Activated naive CD4-positive, alpha-beta T cell treated with anti-CD3 and anti-CD28 coated beads, Interleukin-2, amount 50 U/mL, for 24 hours (primary cell): ENCODE data around the gene PTN.
"Not testable (repeated sequence)": the region's sequence is repeated elsewhere in the genome, so short reads cannot be mapped to it uniquely, and the experiment has no call there.

Experiments used
- H3K27ac Mint-ChIP-seq: one replicate; pipeline ENCODE4 v1.8.0; 2021; ENCODE audit warnings: mild to moderate bottlenecking, mixed read lengths
- H3K27me3 Mint-ChIP-seq: one replicate; pipeline ENCODE4 v1.8.0; 2021; ENCODE audit warnings: mixed read lengths
- H3K36me3 Mint-ChIP-seq: one replicate; pipeline ENCODE4 v1.8.0; 2021; ENCODE audit warnings: mixed read lengths
- H3K4me1 Mint-ChIP-seq: one replicate; pipeline ENCODE4 v1.8.0; 2021; ENCODE audit warnings: mixed read lengths
- H3K4me3 Mint-ChIP-seq: one replicate; pipeline ENCODE4 v1.8.0; 2021; ENCODE audit warnings: mild to moderate bottlenecking, mixed read lengths
- H3K9me3 Mint-ChIP-seq: one replicate; pipeline ENCODE4 v1.8.0; 2021; ENCODE audit warnings: mixed read lengths

PTN gene

DNA sequence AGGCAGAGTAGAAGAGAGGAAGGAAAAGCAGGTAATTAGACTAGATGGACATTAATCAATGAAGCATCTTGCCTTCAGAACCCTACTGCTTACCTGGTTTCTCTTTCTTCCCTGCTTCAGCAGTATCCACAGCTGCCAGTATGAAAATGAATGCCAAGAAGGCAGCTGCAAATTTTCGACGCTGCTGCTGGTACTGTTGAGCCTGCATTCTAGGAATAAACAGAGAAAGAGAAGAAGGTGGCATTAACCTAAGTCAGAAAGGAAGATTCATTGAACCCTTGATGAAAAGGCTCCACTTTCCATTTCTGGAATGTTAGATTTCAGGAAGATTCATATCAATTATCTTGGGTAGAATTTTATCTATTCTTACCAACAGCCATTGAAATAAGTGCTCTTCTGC lies 88.8 kb downstream of the PTN start:
- Mint-ChIP-seq H3K4me1 (no peaks in the 10 kb centered on the region), H3K27ac (no peak overlapping the region), H3K4me3 (no peak overlapping the region), H3K27me3 (no peaks in the 10 kb centered on the region), H3K9me3 (no peaks in the 10 kb centered on the region), H3K36me3 (no peaks in the 10 kb centered on the region)

GRCh38 chr7:137245890-137246289 lies 97.6 kb downstream of the PTN start:
- H3K27ac Mint-ChIP-seq = no peak overlapping the region
- H3K4me3 Mint-ChIP-seq = no peak overlapping the region
- no peaks in the 10 kb centered on the region for H3K27me3 Mint-ChIP-seq
- no peaks in the 10 kb centered on the region for H3K36me3 Mint-ChIP-seq
- H3K4me1 Mint-ChIP-seq = no peaks in the 10 kb centered on the region
- no peaks in the 10 kb centered on the region for H3K9me3 Mint-ChIP-seq

DNA sequence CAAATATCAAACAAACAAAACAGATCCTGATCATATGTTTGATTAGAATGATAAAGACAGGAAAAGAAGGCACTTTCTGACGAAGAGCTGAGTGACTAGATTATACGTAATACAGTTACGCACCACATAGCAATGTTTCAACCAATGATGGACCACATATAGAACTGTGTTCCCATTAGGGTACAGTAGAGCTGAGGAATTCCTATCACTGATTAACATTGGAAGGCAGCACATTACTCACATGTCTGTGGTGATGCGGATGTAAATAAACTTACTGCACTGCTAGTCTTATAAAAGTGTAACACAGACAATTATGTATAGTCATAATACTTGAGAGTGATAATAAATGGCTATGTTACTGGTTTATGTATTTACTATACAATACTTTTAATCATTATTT lies 98.3 kb downstream of the PTN start:
- Mint-ChIP-seq H3K9me3 (no peaks in the 10 kb centered on the region), H3K36me3 (no peaks in the 10 kb centered on the region), H3K4me1 (no peaks in the 10 kb centered on the region), H3K27ac (no peak overlapping the region), H3K4me3 (no peak overlapping the region), H3K27me3 (no peaks in the 10 kb centered on the region)

GRCh38 chr7:137243741-137244140 lies 99.8 kb downstream of the PTN start:
- Mint-ChIP-seq H3K36me3 (no peaks in the 10 kb centered on the region), H3K9me3 (no peaks in the 10 kb centered on the region), H3K27me3 (no peaks in the 10 kb centered on the region), H3K4me3 (no peak overlapping the region), H3K4me1 (no peaks in the 10 kb centered on the region), H3K27ac (no peak overlapping the region)

DNA sequence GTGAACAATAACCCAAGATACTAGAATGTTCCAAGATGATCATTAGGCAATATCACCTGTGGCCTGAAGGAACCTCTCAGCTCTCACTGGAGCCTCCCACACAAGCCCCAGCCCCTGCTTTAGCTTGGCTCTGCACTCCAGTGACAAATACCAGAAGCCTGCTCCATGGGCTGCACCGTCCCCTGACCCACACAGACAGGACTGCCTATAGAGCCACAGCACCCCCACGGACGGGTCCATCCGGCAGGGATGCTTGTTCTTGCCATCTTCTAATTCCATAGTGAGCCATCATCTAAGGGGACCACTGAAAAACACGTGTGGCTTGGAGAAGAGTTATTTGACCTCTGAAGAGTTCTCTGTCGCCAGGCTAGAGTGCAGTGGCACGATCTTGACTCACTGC lies 100.9 kb downstream of the PTN start:
- no peak overlapping the region for H3K4me3 Mint-ChIP-seq
- H3K36me3 Mint-ChIP-seq = no peaks in the 10 kb centered on the region
- no peaks in the 10 kb centered on the region for H3K4me1 Mint-ChIP-seq
- no peaks in the 10 kb centered on the region for H3K9me3 Mint-ChIP-seq
- H3K27ac Mint-ChIP-seq = no peak overlapping the region
- H3K27me3 Mint-ChIP-seq = no peaks in the 10 kb centered on the region

- Mint-ChIP-seq H3K4me3 (no peak overlapping the region), H3K27me3 (no peaks in the 10 kb centered on the region)
Observed at GRCh38 chr7:137241655-137242360, 101.7 kb downstream of the PTN start.

GRCh38 chr7:137239186-137239585 lies 104.3 kb downstream of the PTN start:
- H3K4me1 Mint-ChIP-seq, H3K36me3 Mint-ChIP-seq, H3K27ac Mint-ChIP-seq, H3K27me3 Mint-ChIP-seq, H3K4me3 Mint-ChIP-seq, H3K9me3 Mint-ChIP-seq: not testable (repeated sequence)

More at GRCh38 chr7:137241655-137242360, 101.7 kb downstream of the PTN start:
- no peaks in the 10 kb centered on the region for H3K9me3 Mint-ChIP-seq
- H3K4me1 Mint-ChIP-seq = no peaks in the 10 kb centered on the region
- H3K36me3 Mint-ChIP-seq = no peaks in the 10 kb centered on the region
- no peak overlapping the region for H3K27ac Mint-ChIP-seq

GRCh38 chr7:137235434-137235833 lies 108.1 kb downstream of the PTN start:
- no peak overlapping the region for H3K4me3 Mint-ChIP-seq
- no peaks in the 10 kb centered on the region for H3K9me3 Mint-ChIP-seq
- no peaks in the 10 kb centered on the region for H3K36me3 Mint-ChIP-seq
- H3K27me3 Mint-ChIP-seq = no peaks in the 10 kb centered on the region
- H3K27ac Mint-ChIP-seq = no peak overlapping the region
- no peaks in the 10 kb centered on the region for H3K4me1 Mint-ChIP-seq

GRCh38 chr7:137231167-137231566 lies 112.4 kb downstream of the PTN start:
- no peaks in the 10 kb centered on the region for H3K4me1 Mint-ChIP-seq
- H3K4me3 Mint-ChIP-seq = no peak overlapping the region
- no peaks in the 10 kb centered on the region for H3K27me3 Mint-ChIP-seq
- peaks cover 2% of the 10 kb centered on the region for H3K36me3 Mint-ChIP-seq
- H3K27ac Mint-ChIP-seq = no peak overlapping the region
- H3K9me3 Mint-ChIP-seq = peaks cover 3% of the 10 kb centered on the region

- Mint-ChIP-seq H3K9me3 (peaks cover 14% of the 10 kb centered on the region), H3K36me3 (peaks cover 2% of the 10 kb centered on the region), H3K27me3 (no peaks in the 10 kb centered on the region), H3K4me3 (no peak overlapping the region), H3K4me1 (no peaks in the 10 kb centered on the region), H3K27ac (no peak overlapping the region)
Observed at GRCh38 chr7:137221467-137221866, 122.1 kb downstream of the PTN start.

- Mint-ChIP-seq H3K36me3 (no peaks in the 10 kb centered on the region), H3K9me3 (peaks cover 6% of the 10 kb centered on the region), H3K4me1 (no peaks in the 10 kb centered on the region), H3K4me3 (no peak overlapping the region), H3K27me3 (no peaks in the 10 kb centered on the region), H3K27ac (no peak overlapping the region)
Observed at GRCh38 chr7:137213744-137214143, 129.8 kb downstream of the PTN start.

DNA sequence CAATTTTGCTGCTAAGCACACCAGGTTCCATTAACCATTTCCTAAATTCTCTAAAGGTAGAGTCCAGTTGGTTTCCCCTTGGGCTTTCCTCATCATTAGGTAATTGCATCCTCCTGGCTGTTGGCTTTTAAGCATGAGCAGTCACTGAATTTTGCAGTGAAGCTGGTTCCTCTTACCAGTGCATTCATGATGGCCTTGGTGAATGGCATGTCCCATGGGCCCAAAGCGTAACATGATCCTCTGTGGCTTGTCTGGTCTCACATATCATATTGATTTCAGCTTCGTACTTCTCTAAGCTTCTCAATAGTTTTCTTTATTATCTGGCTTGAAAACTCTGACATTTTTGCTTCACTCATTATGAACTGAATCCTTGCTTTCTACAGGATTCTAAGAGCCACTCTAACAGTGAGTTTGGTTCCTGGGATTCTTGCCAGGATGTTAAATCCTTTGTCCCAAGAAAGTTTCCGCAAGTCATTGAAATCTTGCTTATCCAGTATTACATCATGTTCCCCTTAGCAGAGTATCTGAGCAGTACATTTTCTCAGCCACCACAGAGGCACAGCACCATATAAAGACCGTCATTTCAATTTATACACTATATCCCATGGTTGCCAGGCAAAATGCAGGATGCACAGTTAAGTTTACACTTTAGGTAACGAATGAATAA lies 134.2 kb downstream of the PTN start:
- no peaks in the 10 kb centered on the region for H3K27me3 Mint-ChIP-seq
- no peaks in the 10 kb centered on the region for H3K4me1 Mint-ChIP-seq
- H3K27ac Mint-ChIP-seq = no peak overlapping the region
- H3K9me3 Mint-ChIP-seq = peaks cover 11% of the 10 kb centered on the region
- H3K4me3 Mint-ChIP-seq = no peak overlapping the region
- H3K36me3 Mint-ChIP-seq = no peaks in the 10 kb centered on the region

DNA sequence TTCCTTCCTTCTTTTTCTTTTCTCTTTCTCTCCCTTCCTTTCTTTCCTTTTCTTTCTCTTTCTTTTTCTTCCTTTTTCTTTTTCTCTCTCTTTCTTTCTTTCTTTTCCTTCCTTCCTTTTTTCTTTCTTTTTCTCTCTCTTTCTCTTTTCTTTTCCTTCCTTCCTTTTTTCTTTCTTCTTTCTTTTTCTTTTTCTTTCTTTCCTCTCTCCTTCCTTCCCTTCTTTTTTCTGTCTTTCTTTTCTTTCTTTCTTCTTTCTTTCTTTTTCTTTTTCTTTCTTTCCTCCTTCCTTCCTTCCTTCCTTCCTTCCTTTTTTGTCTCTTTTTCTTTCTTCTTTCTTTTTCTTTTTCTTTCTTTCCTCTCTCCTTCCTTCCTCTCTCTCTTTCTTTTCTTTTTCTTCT lies 136.8 kb downstream of the PTN start:
- Mint-ChIP-seq H3K36me3 (no peaks in the 10 kb centered on the region), H3K4me3 (no peak overlapping the region), H3K27ac (no peak overlapping the region), H3K27me3 (no peaks in the 10 kb centered on the region), H3K4me1 (no peaks in the 10 kb centered on the region), H3K9me3 (peaks cover 13% of the 10 kb centered on the region)

GRCh38 chr7:137204246-137204645 lies 139.3 kb downstream of the PTN start:
- Mint-ChIP-seq H3K27ac (no peak overlapping the region), H3K4me3 (no peak overlapping the region), H3K9me3 (peaks cover 10% of the 10 kb centered on the region), H3K4me1 (no peaks in the 10 kb centered on the region), H3K36me3 (no peaks in the 10 kb centered on the region), H3K27me3 (no peaks in the 10 kb centered on the region)

- peaks cover 10% of the 10 kb centered on the region for H3K9me3 Mint-ChIP-seq
- H3K27ac Mint-ChIP-seq = no peak overlapping the region
- H3K27me3 Mint-ChIP-seq = no peaks in the 10 kb centered on the region
- no peaks in the 10 kb centered on the region for H3K36me3 Mint-ChIP-seq
- no peaks in the 10 kb centered on the region for H3K4me1 Mint-ChIP-seq
- no peak overlapping the region for H3K4me3 Mint-ChIP-seq
Observed at GRCh38 chr7:137203351-137203750, 140.2 kb downstream of the PTN start.

- Mint-ChIP-seq H3K4me3 (no peak overlapping the region), H3K36me3 (no peaks in the 10 kb centered on the region), H3K27ac (no peak overlapping the region), H3K4me1 (no peaks in the 10 kb centered on the region), H3K27me3 (no peaks in the 10 kb centered on the region), H3K9me3 (peaks cover 1% of the 10 kb centered on the region)
Observed at GRCh38 chr7:137196648-137197047, 146.9 kb downstream of the PTN start.

- no peaks in the 10 kb centered on the region for H3K9me3 Mint-ChIP-seq
- H3K4me3 Mint-ChIP-seq = no peak overlapping the region
- no peaks in the 10 kb centered on the region for H3K27me3 Mint-ChIP-seq
- no peak overlapping the region for H3K27ac Mint-ChIP-seq
- no peaks in the 10 kb centered on the region for H3K36me3 Mint-ChIP-seq
- H3K4me1 Mint-ChIP-seq = no peaks in the 10 kb centered on the region
Observed at GRCh38 chr7:137195996-137196395, 147.5 kb downstream of the PTN start.
